Ovary (tissue), 9 donors: ENCODE results near the gene CHFR. TPM values are rescaled to one million over a fixed set of nuclear protein-coding genes. Genes with fewer than 3 reads are reported as not detected.
A peak's percentile ranks its signal among the peaks of the same experiment; 100 is the strongest.
"Not testable (repeated sequence)": the region's sequence is repeated elsewhere in the genome, so short reads cannot be mapped to it uniquely, and the experiment has no call there.

ENCODE experiments used
- DNase-seq, 5 donors: peaks; one replicate each; pipeline ENCODE4 v3.0.0-alpha.2; 2019 to 2020
- H3K27ac ChIP-seq, 2 donors: fragments of 200-600 bp; one replicate each; pipeline versions ENCODE4 v1.5.1 to v1.8.0; 2019 to 2022
- H3K27me3 ChIP-seq: fragments of 200-600 bp; one replicate; pipeline ENCODE4 v1.8.0; 2022
- H3K36me3 ChIP-seq: fragments of 200-600 bp; sonication (generic); one replicate; pipeline ENCODE4 v1.5.1; 2019
- H3K4me1 ChIP-seq: one replicate; pipeline ENCODE4 v1.8.1; 2013; ENCODE audit warnings: mild to moderate bottlenecking, moderate library complexity; ENCODE audit not compliant: insufficient read depth
- H3K4me3 ChIP-seq: fragments of 200-600 bp; sonication (generic); one replicate; pipeline ENCODE4 v1.5.1; 2017
- H3K9me3 ChIP-seq, 2 donors: fragments of 200-600 bp in 1 of 2; sonication (generic) in 1 of 2; one replicate each; pipeline versions ENCODE4 v1.5.1 to v1.8.1; 2013 to 2019; ENCODE audit warnings: mild to moderate bottlenecking in 1 of 2, moderate library complexity in 1 of 2
- EP300 ChIP-seq: sonication (generic); formaldehyde crosslinking; IDR thresholded peaks from one replicate; pipeline ENCODE4 v1.6.1; 2017; ENCODE audit warnings: antibody characterized with exemption
- POLR2A ChIP-seq: fragments of 450-650 bp; IDR thresholded peaks from one replicate; pipeline ENCODE4 v1.6.1; 2017; ENCODE audit warnings: antibody characterized with exemption, mild to moderate bottlenecking, moderate library complexity
- WGBS, 3 donors: extraction: QIAGEN DNeasy Blood & Tissue Kit in 1 of 3; methylation state at CpG; one replicate each; pipeline versions ENCODE4 v1.1.5 to v1.1.7; 2013 to 2017; 5-methylcytosine and 5-hydroxymethylcytosine counted together
- intact Hi-C, 4 donors: fragments of 100-400 bp; cut with DNase I; formaldehyde crosslinking; loops; one replicate each; pipeline versions ENCODE4 v1.11.0 to v1.15.1; 2022 to 2023
- polyA plus RNA-seq, 2 donors: library from polyadenylated mRNA; stranded (reverse); fragments of 200-250 nt in 1 of 2; fragments of 350-450 nt in 1 of 2; fragmentation: Illumina TruSeq in 1 of 2; extraction: RNeasy Lipid Tissue Mini Kit (QIAGEN cat#74804) in 1 of 2; gene quantifications; one replicate each; pipeline ENCODE4 v1.2.3, GENCODE V29; 2013 to 2014
- total RNA-seq, 7 donors: library from RNA; depleted of rRNA in 2 of 7; stranded (reverse); fragments of >200 nt in 2 of 7; fragmentation: NEBNext Ultra II Directional in 3 of 7; extraction: Animal tissue kit (Norgen Biotek cat#: 25700) in 3 of 7; gene quantifications; one replicate each; pipeline versions ENCODE4 v1.1.0 to v1.2.4, GENCODE V29; 2016 to 2023
- TF ChIP-seq, protein P1 (sequence below), 3 donors: fragments of 450-650 bp in 2 of 3; fragments of 200-600 bp in 1 of 3; IDR thresholded peaks; one replicate each; pipeline versions ENCODE4 v1.5.1 to v1.8.0; 2016 to 2022; ENCODE audit warnings: antibody characterized with exemption in 3 of 3, mild to moderate bottlenecking in 1 of 3
- donor health status: DM: no; HTN: no; CAD: no; lungs with moderate emphysema.
- donor health status: DM: no; HTN: no; CAD: no.
- donor health status: Bipolar disorder and iron deficiency.
- donor health status: DM: yes; HTN: yes; CAD: no.
- donor health status: DM: no; HTN: no; CAD: no.
- donor health status: DM: yes; HTN: yes; CAD: no.

CHFR gene
- total and polyA plus RNA-seq, 9 donors = 11.7 to 36.4 (median 17.5) TPM

- TF ChIP-seq, protein P1, sequence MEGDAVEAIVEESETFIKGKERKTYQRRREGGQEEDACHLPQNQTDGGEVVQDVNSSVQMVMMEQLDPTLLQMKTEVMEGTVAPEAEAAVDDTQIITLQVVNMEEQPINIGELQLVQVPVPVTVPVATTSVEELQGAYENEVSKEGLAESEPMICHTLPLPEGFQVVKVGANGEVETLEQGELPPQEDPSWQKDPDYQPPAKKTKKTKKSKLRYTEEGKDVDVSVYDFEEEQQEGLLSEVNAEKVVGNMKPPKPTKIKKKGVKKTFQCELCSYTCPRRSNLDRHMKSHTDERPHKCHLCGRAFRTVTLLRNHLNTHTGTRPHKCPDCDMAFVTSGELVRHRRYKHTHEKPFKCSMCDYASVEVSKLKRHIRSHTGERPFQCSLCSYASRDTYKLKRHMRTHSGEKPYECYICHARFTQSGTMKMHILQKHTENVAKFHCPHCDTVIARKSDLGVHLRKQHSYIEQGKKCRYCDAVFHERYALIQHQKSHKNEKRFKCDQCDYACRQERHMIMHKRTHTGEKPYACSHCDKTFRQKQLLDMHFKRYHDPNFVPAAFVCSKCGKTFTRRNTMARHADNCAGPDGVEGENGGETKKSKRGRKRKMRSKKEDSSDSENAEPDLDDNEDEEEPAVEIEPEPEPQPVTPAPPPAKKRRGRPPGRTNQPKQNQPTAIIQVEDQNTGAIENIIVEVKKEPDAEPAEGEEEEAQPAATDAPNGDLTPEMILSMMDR (IDR thresholded peaks at IDR 0.05) = no peak
- TF ChIP-seq POLR2A = no peak
- no peak for TF ChIP-seq EP300
- H3K27me3 ChIP-seq = no peaks in the 10 kb centered on the region
- no peak overlapping the region for H3K27ac ChIP-seq
- H3K36me3 ChIP-seq = no peaks in the 10 kb centered on the region
- H3K4me1 ChIP-seq = no peaks in the 10 kb centered on the region
- H3K9me3 ChIP-seq = peaks cover 10 to 46% of the 10 kb centered on the region in 2 donors
- 74 to 85% (median 77%) methylated on average over 9 of the region's 9 CpGs for WGBS, 3 donors
- intact Hi-C loops = no loop called here
- H3K4me3 ChIP-seq = no peak overlapping the region
- DNase-seq = no peak
Measured at GRCh38 chr12:132921685-132922084, 34.3 kb upstream of the CHFR start.

DNA sequence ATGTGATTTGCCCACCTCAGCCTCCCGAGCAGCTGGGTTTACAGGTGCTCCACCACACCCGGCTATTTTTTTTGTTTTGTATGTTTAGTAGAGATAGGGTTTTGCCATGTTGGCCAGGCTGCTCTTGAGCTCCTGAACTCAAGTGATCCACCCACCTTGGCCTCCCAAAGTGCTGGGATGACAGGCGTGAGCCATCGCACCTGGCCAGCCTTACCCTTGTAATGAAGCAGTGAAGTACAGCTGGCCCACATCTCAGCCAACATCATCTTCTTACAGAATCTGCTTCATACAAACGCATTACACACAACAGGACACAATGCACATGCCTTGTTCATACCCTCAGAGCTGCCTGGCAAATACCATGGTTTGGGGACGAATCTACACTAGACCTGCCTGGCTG lies 31.3 kb upstream of the CHFR start:
- 89 to 96% (median 94%) methylated on average over 6 of the region's 6 CpGs for WGBS, 3 donors
- TF ChIP-seq EP300 (no peak), POLR2A (no peak)
- TF ChIP-seq, protein P1 (IDR thresholded peaks at IDR 0.05) = no peak
- DNase-seq = no peak
- H3K9me3 ChIP-seq = peaks cover 0 to 29% of the 10 kb centered on the region in 2 donors
- H3K4me3 ChIP-seq = no peak overlapping the region
- H3K4me1 ChIP-seq = no peaks in the 10 kb centered on the region
- no peaks in the 10 kb centered on the region for H3K27me3 ChIP-seq
- intact Hi-C loops = loop anchor here in 1 of 4 donors (5.0 kb wide), 1 partner anchor 34 kb away; no protein-coding TSS in a partner anchor
- H3K27ac ChIP-seq = no peak overlapping the region
- no peaks in the 10 kb centered on the region for H3K36me3 ChIP-seq

- intact Hi-C loops = no loop called here
Measured at GRCh38 chr12:132909030-132909368, 21.6 kb upstream of the CHFR start.

DNA sequence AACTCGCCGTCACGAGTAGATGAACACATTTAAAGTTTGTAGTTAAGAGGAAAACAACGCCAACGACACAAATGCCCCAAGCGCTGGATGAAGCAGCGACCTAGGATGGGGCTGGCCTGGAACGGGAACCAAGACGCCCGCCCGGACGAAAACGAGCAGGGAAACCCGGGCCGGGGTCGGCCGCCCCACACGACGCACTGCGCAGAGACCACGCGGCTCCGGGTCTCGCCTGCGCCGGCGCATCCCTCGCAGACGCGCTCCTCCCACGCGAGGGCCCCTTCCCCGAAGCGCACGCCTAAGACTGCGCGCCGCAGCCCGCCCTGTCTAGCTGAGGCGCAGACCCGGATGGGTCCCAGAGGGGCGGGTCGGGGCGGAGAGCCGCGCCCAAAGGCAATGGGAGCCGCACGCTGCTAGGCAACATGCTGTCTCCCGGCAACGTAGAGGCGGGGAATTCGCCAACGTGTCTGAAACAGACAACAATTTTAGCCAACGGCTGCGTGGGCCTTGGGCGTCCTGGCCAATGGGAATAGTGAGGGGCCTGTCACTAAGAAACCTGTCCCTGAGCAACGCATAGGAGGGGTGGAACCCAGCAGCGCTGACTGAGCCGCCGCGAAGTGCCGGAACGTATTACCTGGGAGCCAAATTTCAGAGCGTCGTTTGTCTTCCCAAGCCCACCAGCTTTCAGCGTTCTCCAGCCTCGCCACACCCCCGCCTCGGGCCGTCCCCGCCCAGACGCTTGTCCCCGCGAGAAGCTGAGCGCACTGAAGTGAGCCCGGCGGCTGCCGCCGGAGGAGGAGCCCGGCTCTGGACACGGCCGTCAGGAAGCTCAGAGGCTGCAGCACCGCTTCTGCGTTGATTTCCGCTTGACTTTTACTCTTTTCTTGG lies 21.0 kb upstream of the CHFR start:
- Histone ChIP-seq H3K4me3 (peak overlapping the region; percentile 47), H3K27me3 (no peaks in the 10 kb centered on the region), H3K9me3 (no peaks in the 10 kb centered on the region), H3K4me1 (peaks cover 3% of the 10 kb centered on the region), H3K27ac (peak overlapping the region in 1 of 2 donors; percentile 53), H3K36me3 (no peaks in the 10 kb centered on the region)
- TF ChIP-seq EP300 = peak; percentile 48
- TF ChIP-seq, protein P1 (IDR thresholded peaks at IDR 0.05) = no peak
- peak; percentile 65 for TF ChIP-seq POLR2A
- DNase-seq = peak; percentile 96 to 98 (median 98)
- intact Hi-C loops = no loop called here
- 0% methylated on average over 78 to 85 of the region's 85 CpGs for WGBS, 3 donors

More at GRCh38 chr12:132909030-132909368, 21.6 kb upstream of the CHFR start:
- Histone ChIP-seq H3K27me3 (no peaks in the 10 kb centered on the region), H3K9me3 (no peaks in the 10 kb centered on the region), H3K36me3 (no peaks in the 10 kb centered on the region), H3K27ac (peak overlapping the region in 1 of 2 donors; percentile 53), H3K4me3 (peak overlapping the region; percentile 47), H3K4me1 (peaks cover 3% of the 10 kb centered on the region)
- WGBS, 3 donors = 0 to 2% (median 1%) methylated on average over 22 of the region's 22 CpGs
- TF ChIP-seq POLR2A (no peak), EP300 (no peak)
- TF ChIP-seq, protein P1 (IDR thresholded peaks at IDR 0.05) = no peak
- DNase-seq = no peak

GRCh38 chr12:132907789-132908144 lies 20.4 kb upstream of the CHFR start:
- 2 to 3% (median 3%) methylated on average over 23 of the region's 23 CpGs for WGBS, 3 donors
- intact Hi-C loops = not testable (repeated sequence)
- DNase-seq = peak in 2 of 5 donors; percentile 48 to 54

More at GRCh38 chr12:132907789-132908144, 20.4 kb upstream of the CHFR start:
- not testable (repeated sequence) for H3K4me1 ChIP-seq, H3K27me3 ChIP-seq, H3K36me3 ChIP-seq, H3K9me3 ChIP-seq
- peak overlapping the region in 1 of 2 donors; percentile 53 for H3K27ac ChIP-seq
- H3K4me3 ChIP-seq = peak overlapping the region; percentile 47
